22Rv1 (cell line): Measurements from ENCODE around the gene RACGAP1.

Source experiments
- H3K27ac ChIP-seq: fragments of 450-650 bp; 2 replicates; pipeline ENCODE4 v1.5.1; 2017
- ZFX ChIP-seq: fragments of 450-650 bp; IDR thresholded peaks from 2 replicates; pipeline ENCODE4 v1.6.1; 2017; ENCODE audit warnings: antibody characterized with exemption, borderline replicate concordance
- TF ChIP-seq, protein P1 (sequence below): fragments of 450-650 bp; IDR thresholded peaks from 2 replicates; pipeline ENCODE4 v1.5.1; 2017; ENCODE audit warnings: mild to moderate bottlenecking

The RACGAP1 gene

DNA sequence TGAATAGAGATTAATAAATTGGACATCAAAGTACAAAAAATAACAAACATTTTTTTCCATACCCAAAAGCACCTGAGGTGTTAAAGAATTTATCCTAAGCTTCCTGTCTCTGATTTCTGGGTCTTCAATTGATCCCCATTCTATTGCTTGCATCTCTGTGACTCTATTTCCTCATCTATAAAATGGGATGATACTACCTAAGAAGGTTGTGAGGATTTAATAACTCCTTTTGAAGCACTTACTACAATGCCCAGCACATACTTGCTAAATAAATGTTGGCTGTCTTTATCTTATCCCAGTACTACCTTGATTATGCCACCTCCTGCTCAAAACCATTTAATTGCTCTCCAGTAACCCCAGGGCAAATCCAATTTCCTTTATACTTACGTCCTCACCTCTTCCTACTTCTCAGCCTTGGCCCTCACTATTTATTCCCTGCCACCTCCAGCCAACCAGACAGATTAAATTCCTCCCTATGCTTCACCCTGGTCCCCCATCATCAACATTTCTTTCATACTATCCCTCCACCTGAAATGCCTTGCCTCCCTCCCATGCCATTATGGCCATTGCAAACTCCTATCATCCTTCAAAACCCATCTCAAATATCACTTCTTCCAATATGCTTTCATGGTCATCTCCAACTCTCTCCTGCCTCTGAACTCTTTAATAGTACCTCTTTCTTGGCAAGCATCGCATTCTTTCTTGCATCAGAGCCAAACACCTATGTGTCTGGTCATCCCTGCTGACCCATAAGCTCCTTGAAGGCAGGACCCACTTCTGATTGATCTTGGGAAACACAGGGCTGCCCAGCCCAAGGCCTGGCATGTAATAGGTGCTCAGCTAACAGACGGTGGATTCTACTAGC, 24.2 kb upstream of the RACGAP1 start:
- H3K27ac ChIP-seq = no peak overlapping the region
- TF ChIP-seq, protein P1, sequence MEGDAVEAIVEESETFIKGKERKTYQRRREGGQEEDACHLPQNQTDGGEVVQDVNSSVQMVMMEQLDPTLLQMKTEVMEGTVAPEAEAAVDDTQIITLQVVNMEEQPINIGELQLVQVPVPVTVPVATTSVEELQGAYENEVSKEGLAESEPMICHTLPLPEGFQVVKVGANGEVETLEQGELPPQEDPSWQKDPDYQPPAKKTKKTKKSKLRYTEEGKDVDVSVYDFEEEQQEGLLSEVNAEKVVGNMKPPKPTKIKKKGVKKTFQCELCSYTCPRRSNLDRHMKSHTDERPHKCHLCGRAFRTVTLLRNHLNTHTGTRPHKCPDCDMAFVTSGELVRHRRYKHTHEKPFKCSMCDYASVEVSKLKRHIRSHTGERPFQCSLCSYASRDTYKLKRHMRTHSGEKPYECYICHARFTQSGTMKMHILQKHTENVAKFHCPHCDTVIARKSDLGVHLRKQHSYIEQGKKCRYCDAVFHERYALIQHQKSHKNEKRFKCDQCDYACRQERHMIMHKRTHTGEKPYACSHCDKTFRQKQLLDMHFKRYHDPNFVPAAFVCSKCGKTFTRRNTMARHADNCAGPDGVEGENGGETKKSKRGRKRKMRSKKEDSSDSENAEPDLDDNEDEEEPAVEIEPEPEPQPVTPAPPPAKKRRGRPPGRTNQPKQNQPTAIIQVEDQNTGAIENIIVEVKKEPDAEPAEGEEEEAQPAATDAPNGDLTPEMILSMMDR = no peak
- no peak for TF ChIP-seq ZFX

DNA sequence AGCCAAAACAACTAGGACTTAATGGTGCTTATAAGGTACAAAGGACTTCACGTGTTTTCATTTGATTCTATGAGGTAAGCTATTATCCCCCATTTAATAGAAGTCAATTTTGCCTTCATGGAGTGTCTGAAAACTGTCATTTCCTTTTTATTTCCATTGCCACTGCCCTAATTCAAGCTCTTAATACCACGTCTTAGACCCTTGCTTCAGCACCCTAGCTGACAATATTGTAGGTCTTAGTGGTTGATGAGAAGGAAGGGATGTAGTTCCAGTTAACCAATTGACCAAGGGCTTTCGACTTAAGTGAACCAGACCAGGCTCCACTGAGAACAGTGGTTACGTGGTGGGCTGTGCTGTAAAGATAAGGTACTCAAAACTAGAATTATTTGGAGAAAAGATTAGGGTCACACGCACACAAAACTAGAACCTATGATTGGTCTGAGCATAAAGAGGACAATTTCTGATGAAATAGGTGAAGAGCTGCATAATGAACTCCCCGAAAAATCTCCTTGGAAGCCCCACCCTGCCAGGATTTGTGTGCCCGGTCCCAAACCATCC, 22.5 kb upstream of the RACGAP1 start:
- H3K27ac ChIP-seq = no peak overlapping the region
- TF ChIP-seq, protein P1 = no peak
- TF ChIP-seq ZFX = no peak

- H3K27ac ChIP-seq = no peak overlapping the region
Measured at GRCh38 chr12:50043854-50044253, 18.6 kb upstream of the RACGAP1 start.

DNA sequence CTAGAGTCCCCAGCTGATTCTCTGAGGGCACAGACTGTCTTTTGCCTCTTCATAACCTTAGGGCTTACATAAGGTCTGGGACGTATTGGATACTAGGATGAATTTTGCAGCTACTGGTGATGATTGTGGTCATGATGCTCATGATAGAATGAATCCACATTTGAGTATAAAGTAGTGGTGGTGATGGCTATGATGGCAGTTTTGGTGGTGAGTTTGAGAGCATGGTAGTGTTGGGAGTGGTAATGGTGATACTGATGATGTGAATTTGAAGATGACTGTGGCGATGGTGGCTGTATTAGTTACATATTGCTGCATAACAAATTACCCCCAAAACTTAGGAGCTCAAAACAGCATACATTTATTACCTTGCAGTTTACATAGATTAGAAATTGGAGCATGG, 18.0 kb upstream of the RACGAP1 start:
- TF ChIP-seq, protein P1 = no peak
- TF ChIP-seq ZFX = no peak
- no peak overlapping the region for H3K27ac ChIP-seq

More at GRCh38 chr12:50043854-50044253, 18.6 kb upstream of the RACGAP1 start:
- TF ChIP-seq ZFX = no peak
- TF ChIP-seq, protein P1 = no peak

GRCh38 chr12:50042693-50043092, 17.4 kb upstream of the RACGAP1 start:
- TF ChIP-seq, protein P1 = no peak
- TF ChIP-seq ZFX = no peak
- H3K27ac ChIP-seq = no peak overlapping the region

GRCh38 chr12:50041962-50042361, 16.7 kb upstream of the RACGAP1 start:
- TF ChIP-seq ZFX = no peak
- TF ChIP-seq, protein P1 = no peak
- no peak overlapping the region for H3K27ac ChIP-seq

DNA sequence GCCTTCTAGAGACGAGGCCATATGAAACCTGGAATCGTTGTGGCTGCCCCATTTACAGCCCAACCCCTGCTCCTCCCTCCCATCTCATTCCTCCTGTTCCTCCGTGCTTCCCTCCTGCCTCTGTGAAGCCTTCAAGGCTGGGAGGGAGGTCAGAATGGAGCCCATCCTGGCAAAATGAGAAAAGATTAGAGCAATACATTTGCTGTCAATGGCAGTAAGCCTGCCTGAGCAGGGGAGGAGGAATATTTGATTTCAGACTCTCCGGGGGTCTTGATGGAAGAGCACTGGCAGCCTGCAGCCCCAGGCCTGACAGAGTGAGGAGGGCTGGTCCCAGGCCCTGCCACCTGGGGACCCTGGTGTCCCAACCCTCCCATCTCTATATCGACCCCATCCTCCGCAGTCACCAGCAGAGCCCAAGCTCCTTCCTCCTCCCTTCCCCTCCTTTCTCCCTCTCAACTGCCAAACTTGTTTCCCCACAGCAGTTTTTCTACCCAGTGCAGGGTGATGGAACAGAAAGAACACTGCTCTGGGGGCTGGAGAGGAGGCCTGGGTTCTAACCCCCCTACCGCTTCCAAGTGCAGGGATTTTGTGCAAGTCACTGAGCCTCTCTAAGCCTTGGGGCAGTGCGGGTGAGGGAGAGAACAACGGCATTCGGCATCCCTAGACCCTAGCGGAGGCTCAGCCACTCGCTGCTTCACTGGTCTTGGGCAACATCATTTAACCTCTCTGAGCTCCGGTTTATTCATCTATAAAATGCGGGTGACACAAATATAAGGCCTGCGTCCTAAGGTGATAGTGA, 16.0 kb upstream of the RACGAP1 start:
- no peak for TF ChIP-seq ZFX
- TF ChIP-seq, protein P1 = no peak
- no peak overlapping the region for H3K27ac ChIP-seq
